AG08396 (cell line): ENCODE measurements around the gene FNDC11.

Experiments used
- DNase-seq: peaks from one replicate; pipeline ENCODE4 v3.0.0; 2012; ENCODE audit warnings: low spot score, mixed read lengths

Gene FNDC11

DNA sequence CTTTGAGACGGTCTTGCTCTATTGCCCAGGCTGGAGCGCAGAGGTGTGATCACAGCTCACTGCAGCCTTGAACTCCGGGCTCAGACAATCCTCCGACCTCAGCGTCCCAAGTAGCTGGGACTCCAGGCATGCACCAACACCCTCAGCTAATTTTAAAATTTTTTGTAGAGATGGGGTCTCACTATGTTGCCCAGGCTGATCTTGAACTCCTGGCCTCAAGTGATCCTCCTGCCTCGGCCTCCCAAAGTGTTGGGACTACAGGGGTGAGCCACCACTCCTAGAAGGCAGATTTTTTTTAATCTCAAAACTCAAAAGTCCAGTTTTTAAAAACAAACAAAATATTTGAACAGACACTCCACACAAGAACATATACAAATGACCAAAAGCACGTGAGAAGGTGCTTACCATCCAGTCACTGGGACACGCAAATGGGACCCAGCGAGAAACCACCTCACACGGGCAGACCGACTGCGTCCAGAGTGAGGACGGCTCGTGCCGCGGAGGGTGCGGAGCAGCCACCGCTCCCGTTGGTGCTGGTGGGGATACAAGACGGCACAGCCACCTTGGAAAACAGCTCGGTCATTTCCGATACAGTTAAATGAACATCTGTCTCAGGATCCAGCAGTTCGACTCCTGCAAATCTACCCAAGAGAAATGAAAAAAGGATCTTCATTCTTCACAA lies 28.6 kb downstream of the FNDC11 start:
- no peak for DNase-seq

DNA sequence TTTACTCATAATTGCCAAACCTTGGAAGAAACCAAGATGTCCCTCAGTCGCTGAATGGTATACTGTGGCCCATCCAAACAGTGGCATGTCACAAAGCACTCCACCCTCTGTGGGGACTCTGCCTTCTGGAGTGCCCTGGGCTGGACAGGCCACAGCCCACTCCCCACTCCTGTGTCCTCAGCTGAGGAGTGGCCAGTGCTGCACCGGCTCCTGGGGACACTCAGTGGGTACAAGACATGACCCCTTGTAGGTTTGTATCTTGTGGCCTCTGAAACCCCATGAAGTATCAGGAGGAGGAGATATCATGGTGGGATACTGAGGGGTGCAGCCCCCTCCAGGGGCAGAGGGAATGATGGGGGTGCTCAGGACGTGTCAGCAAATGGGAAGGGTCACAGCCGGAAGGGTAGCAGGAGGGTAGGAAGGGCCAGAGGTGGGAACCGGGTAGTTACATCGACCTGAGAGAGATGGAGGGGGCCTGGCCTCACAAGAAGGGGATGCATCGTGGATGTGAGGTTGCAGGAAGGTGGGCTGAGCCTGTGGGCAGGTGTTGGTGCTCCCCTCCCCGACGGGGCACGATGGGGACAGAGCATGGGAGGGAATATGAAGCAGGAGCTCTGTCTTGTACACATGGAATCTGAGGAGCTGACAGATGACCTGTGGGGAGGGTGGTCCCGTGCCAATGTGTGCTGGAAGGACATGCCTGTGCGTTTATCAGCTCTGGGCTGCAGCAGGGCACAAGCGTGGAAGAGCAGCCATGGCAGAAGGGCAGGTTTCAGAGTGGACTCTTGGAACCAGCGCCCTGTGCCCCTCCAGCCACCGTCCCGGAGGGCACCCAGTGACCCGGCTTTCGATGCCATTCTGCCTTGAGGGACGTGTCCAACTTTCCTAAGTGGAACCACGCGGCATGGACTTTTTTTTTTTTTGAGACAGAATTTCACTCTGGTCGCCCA lies 31.9 kb downstream of the FNDC11 start:
- DNase-seq: no peak

DNA sequence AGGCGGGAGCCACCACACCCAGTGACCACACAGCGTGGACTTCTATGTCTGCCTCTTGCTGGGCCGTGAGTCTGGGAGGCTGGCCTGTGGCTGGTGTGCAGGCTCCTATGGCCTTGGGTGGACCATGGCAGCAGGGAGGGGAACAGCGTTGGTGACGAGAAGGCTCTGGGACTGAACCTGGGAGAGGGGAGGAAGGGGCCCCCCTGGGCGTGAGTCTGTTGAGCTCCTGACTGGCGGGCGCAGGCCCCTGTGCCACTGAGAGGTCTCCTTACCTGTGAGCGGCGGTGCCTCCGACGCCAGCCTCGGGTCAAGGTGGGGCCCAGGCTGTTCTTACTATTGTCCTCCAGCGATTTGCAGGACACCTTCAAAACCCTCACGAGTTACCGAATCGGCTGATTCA lies 32.8 kb downstream of the FNDC11 start:
- no peak for DNase-seq

DNA sequence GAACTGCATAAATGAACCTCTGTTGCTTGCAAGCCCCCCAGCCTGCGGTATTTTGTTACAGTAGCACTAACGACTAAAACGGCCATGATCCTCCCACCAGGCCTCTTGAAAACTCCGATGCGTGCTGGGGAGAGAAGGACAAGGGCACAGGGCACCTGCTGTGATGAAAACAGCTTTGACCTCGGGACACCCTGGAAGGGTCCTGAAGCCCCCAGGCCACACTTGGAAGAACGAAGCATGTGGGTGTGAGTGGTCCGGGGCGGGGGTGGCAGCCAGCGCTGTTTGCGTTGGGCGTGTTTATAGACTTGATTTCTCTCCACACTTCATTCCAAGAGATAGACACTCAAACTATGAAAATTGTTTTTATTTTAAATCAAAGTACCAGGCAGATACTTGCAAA lies 33.3 kb downstream of the FNDC11 start:
- no peak for DNase-seq

DNA sequence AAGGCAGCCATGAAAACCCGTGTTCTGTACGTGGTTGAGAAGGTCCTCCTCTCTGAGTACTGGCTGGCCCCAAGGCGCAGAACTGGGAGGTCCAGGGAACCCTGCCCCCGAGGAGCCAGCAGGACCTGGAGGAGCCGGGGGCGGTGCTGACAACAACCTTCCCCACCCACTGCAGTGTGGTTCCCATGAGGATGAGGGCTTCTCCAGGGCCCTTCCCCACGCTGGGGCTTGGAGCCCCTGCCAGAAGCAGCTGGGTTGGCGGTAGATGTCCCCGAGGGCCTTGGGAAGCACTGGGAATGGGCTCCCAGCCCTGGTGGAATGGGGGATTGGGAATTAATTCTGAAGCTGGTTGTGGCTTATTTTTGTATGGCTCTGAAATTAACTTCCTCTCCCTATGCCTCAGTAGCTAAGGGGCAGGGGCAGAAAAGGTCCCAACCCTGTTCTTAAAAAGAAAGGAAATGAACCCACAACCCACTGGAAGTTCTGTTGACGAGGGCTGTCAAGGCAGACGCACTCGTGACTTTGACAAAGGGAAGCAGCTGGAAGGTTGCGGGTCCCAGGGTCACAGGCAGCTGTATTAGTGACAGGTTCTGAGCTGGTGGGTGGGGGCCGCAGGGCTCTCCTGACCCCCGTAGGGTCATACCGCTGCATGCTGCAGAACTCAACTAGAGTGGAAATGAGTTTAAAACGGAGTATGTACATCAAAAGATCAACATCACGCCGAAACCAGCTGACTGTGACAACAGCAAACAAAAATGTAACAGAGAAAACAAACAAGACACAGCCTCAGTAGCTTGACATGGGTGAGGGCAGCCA lies 34.0 kb downstream of the FNDC11 start:
- DNase-seq: no peak

DNA sequence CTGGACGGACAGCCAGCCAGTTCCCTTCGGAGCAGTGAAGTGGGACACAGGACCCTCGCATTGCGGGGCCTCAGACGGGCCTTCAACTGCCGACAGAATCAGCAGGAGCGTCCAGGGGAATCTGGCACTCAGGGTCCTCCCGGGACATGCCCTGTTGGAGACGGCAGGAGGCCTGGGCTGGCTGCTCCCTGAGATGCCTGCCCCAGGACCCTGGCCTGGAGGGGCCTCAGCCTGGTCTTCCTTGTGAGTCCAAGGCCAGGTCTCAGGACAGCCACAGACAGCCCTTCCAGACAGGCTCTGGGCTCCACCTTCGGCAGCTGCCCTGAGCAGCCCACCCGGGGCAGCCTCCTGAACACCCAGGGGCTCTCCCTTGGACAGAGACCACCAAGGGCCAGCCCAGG lies 34.7 kb downstream of the FNDC11 start:
- no peak for DNase-seq

DNA sequence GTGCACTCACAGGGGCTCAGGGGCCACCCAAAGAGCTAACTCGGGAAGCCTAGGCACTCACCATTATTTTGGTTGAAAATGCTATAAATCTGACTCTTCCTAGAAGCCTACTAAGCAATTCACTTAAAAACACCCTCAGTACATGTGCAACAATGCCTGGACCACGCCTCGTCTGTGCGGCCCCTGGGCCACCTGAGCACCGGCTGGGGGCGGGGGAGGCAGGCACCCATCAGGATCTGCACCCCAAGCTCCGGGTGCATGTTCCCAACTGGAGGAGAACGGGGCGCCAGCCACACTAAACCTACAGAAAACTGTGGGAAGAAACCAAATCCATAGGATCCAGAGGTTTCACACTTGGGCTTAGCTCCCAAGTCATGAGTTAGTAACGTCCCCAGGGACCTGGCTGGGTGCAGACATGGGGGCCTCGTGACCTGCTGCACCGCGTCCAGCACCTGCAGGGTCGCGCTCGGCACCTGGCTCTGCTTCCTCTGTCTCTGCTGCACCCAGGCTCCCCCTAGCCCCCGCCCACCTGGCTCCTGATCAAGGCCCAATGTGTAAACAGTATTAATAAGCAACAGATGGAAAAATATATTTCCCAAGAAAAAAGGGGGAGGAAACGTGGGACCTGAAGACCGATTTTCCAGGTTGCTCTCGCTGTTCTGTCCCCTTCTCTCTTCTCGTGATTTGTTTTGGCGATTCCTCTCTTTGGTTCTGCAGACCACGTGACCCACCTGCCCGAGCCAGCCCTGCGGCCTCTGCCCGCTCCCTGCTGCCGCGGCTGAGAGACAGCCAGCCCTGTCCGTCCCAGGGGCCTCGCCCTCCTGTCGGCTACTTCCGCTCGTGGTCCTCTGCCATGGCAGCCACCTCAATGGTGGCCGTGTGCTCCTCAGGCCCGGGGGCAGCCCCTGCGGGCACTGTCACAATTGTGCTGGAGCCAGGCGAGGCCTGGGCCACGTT lies 35.6 kb downstream of the FNDC11 start:
- no peak for DNase-seq

DNA sequence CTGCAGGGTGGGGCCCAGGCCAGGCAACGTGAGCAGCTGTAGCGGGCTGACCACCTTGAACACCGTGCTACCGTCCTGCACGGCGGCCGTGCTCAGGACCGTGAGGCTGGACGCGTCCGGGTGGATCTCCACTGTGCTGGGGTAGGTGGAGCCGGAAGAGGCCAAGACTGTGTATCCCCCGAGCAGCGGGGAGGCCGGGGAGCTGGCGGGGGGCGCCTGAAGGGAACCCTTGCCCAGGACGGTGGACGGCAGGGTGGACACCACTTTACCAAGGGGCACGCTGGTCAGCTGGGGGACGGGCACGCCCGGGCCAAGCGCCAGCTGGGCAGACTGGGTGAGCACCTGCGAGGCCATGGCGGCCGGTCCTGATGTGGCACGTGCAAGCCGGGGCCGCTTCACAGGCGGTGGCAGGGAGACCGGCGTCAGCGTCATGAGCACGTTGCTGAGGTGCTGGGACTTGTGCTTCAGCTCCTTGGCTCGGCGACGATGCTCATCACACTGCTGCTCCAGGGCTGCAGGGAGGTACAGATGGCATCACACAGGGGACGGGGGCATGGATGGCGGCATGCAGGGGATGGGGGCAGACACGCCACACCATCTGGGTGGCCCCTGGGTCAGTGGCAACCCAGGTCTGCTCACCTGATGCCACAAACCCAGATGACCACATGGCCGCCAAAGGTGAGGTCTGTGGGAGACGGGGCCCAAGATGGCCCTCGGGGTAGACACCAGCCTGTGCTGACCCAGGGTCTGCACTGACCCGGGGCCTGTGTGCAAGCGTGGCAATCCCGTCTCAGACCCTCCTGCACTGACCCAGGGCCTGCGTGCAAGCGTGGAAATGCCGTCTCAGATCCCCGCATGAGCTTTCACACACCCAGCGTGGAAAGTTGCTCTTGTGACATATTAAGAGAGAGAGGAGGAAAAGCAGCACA lies 36.5 kb downstream of the FNDC11 start:
- DNase-seq: no peak

DNA sequence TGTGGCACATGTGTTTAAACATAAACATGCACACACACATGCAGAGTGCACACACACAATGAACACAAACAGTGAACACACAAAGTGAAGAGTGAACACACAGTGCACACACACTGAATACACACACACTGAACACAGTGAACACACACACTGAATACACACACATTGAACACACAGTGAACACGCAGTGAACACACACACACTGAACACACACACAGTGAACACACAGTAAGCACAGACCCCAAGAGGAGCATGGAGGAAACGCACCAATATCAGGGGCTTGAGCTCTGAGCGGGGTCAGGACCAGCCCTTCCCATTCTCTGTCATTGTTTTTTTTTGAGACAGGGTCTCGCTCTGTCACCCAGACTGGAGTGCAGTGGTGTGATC lies 37.2 kb downstream of the FNDC11 start:
- no peak for DNase-seq

DNA sequence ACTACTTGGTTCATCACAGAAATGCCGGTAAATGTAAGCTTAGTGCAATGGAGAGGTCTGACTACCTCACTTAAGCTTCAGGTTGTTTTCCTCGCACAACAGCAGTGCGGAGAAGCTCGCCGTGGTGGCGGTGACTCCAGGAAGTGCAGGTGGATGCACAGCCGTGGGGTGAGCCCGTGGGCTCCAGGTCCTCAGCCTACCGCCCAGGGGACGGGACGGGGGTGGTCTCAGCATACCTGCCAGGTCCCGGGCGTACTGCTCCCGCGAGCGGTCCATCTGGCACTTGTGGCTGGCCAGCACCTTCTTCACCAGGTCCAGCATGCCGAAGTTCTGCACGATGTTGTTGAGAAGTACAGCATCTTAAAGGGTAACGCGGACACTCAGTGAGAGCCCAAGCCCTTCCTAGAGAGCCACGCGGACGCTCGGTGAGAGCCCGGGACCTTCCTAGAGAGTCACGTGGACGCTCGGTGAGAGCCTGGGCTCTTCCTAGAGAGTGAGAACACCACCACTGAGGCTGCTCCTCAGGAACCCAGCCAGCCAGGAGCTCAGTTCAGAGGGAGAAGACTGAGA lies 37.9 kb downstream of the FNDC11 start:
- no peak for DNase-seq

DNA sequence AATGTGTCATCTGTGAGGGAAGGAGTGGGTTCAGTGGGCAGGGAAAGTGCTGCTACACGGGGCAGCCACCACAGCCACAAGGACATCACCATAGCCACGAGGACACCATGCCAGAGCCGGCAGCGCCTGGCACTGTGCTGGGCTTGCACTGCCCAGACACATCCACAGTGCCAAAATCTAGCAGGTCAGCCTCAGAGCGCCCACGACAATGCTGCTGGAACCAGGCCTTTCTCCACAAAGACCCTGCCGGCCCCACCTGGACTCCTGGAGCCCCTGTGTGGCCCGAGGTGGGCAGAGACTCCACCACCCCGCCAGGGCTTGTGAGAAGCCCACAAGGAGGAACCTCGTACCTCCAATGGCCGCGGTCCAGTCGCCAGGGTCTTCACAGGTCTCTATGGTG lies 38.7 kb downstream of the FNDC11 start:
- no peak for DNase-seq

DNA sequence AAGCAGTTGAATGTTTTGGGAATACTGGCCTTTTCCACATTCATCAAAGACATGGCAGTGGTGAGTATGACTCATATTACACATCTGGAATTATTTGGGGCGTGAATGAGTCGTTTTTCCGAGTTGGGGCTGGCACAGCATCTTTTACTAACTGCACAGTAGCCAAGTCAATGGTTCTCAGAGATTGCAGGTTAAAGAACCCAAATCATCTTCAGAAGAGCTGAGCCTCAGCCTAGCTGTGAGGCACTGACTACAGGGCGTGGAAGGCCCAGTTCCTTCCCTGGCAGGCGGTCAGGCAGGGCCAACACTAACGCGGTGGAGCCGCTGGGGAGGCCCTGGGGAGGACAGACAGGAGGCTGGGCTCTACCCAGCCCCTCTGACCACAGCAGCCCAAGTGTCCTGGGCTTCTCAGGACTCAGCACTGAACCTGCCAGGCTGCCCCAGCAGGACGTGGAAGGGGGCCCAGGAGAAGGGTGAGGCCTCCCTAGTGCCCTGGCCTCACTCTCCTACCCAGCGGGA lies 40.1 kb downstream of the FNDC11 start:
- DNase-seq: peak; percentile 86

DNA sequence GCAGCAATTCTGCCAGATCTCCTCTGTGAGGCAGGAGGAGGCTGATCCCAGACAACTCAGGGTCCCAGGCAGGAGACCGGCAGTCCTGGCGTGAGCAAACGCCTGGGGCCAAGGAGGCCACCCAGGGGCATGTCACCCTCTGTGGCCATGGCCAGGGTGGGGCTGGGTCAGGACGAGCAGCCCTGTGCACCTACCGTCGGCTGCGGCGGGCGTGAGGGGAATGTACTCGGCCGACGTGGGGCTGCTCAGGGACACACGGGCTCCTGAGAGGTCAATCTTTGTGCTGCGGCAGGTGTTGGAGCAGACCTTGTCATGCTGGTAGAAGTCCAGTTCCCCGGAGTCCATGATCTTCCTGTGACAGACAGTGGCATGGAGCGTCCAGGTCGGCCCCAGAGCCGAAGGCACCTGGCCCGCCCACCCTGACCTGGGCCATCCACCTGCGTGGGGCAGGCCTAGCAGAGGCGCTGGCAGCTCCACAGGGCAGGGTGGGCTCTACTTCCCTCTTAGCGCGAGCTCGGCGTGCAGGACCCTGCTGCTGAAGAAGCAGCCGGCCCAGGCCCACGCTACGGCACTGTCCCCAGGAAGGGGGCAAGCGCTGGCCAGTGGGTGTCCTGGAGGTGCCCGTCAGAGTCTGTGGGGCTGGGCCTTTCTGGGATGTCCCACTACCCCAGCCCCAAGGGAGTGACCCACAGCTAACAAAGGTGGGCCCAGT lies 41.6 kb downstream of the FNDC11 start:
- DNase-seq: no peak

DNA sequence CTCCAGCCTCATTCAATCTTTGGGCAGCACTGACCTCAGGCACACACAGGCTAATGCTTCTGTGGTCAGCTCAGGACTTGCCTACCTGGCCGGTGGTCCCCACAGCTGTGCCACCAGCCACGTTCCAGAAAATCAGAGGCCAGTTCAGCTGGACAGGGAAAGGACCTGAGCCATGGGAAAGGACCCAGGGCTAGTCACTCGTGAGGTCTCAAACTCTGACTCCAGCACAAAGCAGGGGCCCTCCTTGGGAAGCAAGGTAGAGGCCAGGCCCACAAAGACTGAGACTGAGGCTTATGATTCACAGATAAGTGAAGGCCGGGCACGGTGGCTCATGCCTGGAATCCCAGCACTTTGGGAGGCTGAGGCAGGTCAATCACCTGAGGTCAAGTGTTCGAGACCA lies 42.5 kb downstream of the FNDC11 start:
- DNase-seq: no peak

DNA sequence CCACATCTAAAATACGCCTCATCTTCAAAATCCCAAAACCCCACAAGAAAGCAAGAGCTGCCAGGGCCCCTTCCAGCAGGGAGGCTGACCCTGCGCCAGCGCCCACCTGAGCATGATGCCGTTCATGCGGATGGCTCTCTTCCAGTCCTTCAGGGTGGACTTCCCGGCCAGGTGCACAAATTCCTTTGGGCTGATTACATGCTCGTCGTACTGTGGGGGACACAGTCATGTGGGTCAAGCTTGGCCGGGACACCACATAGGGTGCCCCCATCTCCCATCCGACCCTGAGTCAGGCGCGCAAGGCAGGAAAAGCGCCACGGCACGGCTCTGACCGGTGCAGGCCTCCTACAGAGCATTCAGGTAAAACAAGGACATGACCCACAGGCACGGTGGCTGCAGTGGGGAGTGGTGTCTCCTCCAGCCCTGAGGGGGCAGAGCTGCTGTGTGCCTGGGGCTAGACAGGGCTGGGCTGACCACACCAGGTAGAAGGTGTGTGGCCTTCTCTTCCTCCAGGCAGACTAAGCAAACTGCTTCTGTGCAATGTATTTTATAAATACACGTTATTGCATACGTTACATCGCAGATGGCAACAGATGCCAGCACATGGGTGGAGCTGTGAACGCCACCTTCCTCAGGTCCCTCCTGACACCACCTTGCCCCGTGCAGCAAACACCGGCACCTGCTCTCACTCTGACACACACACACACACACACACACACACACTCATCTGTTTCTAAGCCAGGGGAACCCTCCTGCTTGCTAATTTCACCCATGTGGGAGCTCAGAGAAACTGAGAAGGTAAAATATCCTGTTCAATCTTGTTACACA lies 43.9 kb downstream of the FNDC11 start:
- DNase-seq: no peak

DNA sequence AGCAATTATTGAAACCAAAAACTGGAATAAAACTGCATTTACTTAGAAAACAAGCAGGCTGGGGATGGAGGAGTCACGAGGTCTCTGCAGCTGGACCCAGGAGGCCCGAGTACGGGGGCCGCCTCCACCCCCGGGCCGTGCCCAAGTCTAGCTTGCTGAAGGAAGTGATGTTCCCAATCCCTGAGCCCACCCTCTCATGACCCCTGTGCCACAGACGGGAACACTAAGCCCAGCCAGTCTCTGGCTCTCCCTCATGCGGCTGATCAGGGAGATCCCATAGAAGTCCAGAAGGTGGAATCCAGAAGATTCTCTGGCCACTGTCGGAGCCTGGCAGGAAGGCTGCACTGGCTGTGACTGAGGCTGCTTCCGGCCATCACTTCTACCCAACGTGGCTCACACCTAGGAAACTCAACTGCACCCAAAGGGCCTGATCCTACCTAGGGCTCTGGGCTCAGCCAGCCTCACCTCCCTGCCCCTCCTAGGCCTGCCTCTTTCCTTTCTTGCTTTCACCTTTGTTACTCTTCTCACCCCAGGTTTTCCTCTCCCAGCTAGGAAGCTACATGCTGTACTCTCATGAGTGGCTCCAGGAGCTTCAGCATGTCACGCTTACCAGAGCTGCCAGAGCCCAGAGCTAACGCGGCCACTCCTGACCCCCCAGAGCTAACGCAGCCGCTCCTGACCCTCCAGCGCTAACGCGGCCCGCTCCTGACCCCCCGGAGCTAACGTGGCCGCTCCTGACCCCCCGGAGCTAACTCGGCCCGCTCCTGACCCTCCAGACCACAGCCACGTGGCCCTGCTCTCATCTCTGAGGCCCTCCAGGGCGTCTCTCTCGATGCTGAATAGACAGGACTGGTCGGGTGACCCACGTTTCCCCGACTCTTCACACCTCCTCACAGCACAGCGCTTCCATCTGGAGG lies 44.8 kb downstream of the FNDC11 start:
- no peak for DNase-seq
